Measurements from ENCODE around the gene ZNF536.
"Not testable (repeated sequence)": the region's sequence is repeated elsewhere in the genome, so short reads cannot be mapped to it uniquely, and the experiment has no call there.

The ZNF536 gene

GRCh38 chr19:30416375-30416774 lies 44.2 kb downstream of the ZNF536 start:
- no peak overlapping the region for H3K4me3 ChIP-seq (ENCODE audit: low read depth, low read length)
- no peak for TF ChIP-seq CTCF (conservative IDR thresholded peaks at IDR 0.05; ENCODE audit: low read depth, low read length)

DNA sequence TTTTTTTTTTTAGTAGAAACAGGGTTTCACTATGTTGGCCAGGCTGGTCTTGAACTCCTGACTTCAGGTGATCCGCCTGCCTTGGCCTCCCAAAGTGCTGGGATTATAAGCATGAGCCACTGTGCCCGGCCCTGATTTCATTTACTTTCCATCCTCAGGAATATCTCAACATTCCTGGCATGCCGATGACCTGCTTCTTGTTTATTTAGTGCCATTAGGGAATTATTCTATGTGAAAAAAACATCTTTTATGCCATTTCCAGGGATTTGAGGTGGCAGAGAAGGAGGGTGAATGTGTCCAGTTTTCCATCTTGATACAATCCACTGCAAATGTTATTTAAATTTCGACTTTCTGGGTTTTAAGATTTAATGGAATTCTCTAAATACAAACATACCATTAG lies 45.0 kb downstream of the ZNF536 start:
- not testable (repeated sequence) for H3K4me3 ChIP-seq (ENCODE audit: low read depth, low read length); DNase-seq (ENCODE audit: low read depth)

More at GRCh38 chr19:30416375-30416774, 44.2 kb downstream of the ZNF536 start:
- no peak for DNase-seq (ENCODE audit: low read depth)

- DNase-seq (ENCODE audit: low read depth) = no peak
- no peak for TF ChIP-seq CTCF (conservative IDR thresholded peaks at IDR 0.05; ENCODE audit: low read depth, low read length)
These were observed 47.5 kb downstream of the ZNF536 start for GRCh38 chr19:30419568-30420180.

GRCh38 chr19:30420316-30420715 lies 48.1 kb downstream of the ZNF536 start:
- H3K4me3 ChIP-seq (ENCODE audit: low read depth, low read length) = no peak overlapping the region
- TF ChIP-seq CTCF (conservative IDR thresholded peaks at IDR 0.05; ENCODE audit: low read depth, low read length) = no peak
- DNase-seq (ENCODE audit: low read depth) = no peak

More at GRCh38 chr19:30419568-30420180, 47.5 kb downstream of the ZNF536 start:
- H3K4me3 ChIP-seq (ENCODE audit: low read depth, low read length) = no peak overlapping the region

GRCh38 chr19:30420881-30421280 lies 48.7 kb downstream of the ZNF536 start:
- no peak overlapping the region for H3K4me3 ChIP-seq (ENCODE audit: low read depth, low read length)
- no peak for DNase-seq (ENCODE audit: low read depth)
- no peak for TF ChIP-seq CTCF (conservative IDR thresholded peaks at IDR 0.05; ENCODE audit: low read depth, low read length)

GRCh38 chr19:30421571-30421970 lies 49.4 kb downstream of the ZNF536 start:
- DNase-seq (ENCODE audit: low read depth) = no peak
- TF ChIP-seq CTCF (conservative IDR thresholded peaks at IDR 0.05; ENCODE audit: low read depth, low read length) = no peak
- no peak overlapping the region for H3K4me3 ChIP-seq (ENCODE audit: low read depth, low read length)

GRCh38 chr19:30423481-30423880 lies 51.3 kb downstream of the ZNF536 start:
- H3K4me3 ChIP-seq (ENCODE audit: low read depth, low read length) = no peak overlapping the region
- no peak for DNase-seq (ENCODE audit: low read depth)
- no peak for TF ChIP-seq CTCF (conservative IDR thresholded peaks at IDR 0.05; ENCODE audit: low read depth, low read length)
